PC-9 (cell line): Measurements from ENCODE around the gene B9D1.

Experiments
- EZH2 ChIP-seq: fragments of 200-600 bp; sonication (generic); IDR thresholded peaks from 2 replicates; pipeline ENCODE4 v1.8.0; 2017; ENCODE audit warnings: antibody characterized with exemption, low read depth
- TF ChIP-seq, protein P1 (sequence below): fragments of 200-600 bp; sonication (generic); conservative IDR thresholded peaks from 2 replicates; pipeline ENCODE4 v1.6.1; 2017; ENCODE audit warnings: mixed run types, antibody characterized with exemption, mild to moderate bottlenecking, moderate library complexity

DNA sequence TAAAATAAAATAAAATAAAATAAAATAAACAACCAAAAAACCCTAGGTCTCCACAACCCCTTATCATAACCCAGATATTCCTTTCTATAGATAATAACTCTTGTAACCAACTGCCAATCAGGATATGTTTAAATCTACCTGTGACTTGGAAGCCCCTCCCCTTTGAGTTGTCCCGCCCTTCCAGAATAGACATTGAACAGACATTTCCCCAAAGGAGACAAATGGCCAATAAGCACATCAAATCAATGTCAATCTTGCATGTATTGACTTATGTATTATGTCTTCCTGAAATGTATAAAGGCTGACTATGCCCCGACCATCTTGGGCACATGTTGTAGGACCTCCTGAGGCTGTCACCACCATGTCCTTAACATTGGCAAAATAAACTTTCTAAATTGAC is 14.3 kb upstream of the B9D1 start:
- TF ChIP-seq, protein P1, sequence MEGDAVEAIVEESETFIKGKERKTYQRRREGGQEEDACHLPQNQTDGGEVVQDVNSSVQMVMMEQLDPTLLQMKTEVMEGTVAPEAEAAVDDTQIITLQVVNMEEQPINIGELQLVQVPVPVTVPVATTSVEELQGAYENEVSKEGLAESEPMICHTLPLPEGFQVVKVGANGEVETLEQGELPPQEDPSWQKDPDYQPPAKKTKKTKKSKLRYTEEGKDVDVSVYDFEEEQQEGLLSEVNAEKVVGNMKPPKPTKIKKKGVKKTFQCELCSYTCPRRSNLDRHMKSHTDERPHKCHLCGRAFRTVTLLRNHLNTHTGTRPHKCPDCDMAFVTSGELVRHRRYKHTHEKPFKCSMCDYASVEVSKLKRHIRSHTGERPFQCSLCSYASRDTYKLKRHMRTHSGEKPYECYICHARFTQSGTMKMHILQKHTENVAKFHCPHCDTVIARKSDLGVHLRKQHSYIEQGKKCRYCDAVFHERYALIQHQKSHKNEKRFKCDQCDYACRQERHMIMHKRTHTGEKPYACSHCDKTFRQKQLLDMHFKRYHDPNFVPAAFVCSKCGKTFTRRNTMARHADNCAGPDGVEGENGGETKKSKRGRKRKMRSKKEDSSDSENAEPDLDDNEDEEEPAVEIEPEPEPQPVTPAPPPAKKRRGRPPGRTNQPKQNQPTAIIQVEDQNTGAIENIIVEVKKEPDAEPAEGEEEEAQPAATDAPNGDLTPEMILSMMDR = no peak
- TF ChIP-seq EZH2 = no peak
